ENCODE measurements around the gene HAGH. TPM values are rescaled to one million over a fixed set of nuclear protein-coding genes. Genes with fewer than 3 reads are reported as not detected.

Gene HAGH
- total and polyA plus RNA-seq, 10 of the 15 experiments (the other 5 are each of a cell fraction or from before 2014, with no cell fraction given) = 2.0 to 50.1 (median 22.4) TPM

DNA sequence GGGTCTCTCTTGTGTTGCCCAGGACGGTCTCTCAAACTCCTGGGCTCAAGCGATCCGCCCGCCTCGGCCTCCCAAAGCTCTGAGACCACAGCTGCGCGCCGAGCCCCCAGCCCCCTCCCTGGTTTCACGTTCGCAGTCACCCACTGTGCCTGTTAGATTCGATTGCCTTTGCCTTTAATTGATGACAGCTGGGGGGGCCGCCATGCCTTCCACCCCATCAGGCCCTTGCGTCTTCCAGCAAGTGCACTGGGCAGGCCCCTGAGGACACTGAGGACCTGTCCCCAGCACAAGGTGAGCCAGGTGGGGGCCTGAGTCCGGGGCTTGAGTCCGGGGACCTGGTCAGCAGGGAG lies 36.4 kb downstream of the HAGH start:
- Histone ChIP-seq H4K20me1 (ENCODE audit: control insufficient read depth, insufficient read depth) (no peaks in the 10 kb centered on the region), H3K4me2 (ENCODE audit: control insufficient read depth, insufficient read depth) (no peak overlapping the region), H3K9me3 (replicated peaks; ENCODE audit: control insufficient read depth, insufficient read depth, low read length) (no peaks in the 10 kb centered on the region), H3K27ac (ENCODE audit: control insufficient read depth, insufficient read depth) (no peak overlapping the region), H3K36me3 (ENCODE audit: control insufficient read depth in 2 of 2, insufficient read depth in 2 of 2, low read length in 1 of 2) (peaks cover under 1 to 12% of the 10 kb centered on the region in 2 experiments; a peak in 3 of 4 replicates), H3K27me3 (replicated peaks in 1 of 2; ENCODE audit: control insufficient read depth in 2 of 2, insufficient read depth in 2 of 2, low read length in 1 of 2) (no peaks in the 10 kb centered on the region), H2AFZ (ENCODE audit: control insufficient read depth, low read depth, low read length) (no peak overlapping the region), H3K4me1 (ENCODE audit: control insufficient read depth, insufficient read depth, low read length) (no peaks in the 10 kb centered on the region), H3K79me2 (ENCODE audit: control insufficient read depth, insufficient read depth, low read length) (peaks cover 2% of the 10 kb centered on the region), H3K4me3 (no peak overlapping the region), H3K9ac (ENCODE audit: control insufficient read depth, insufficient read depth, low read length) (no peak overlapping the region)
- no peak for TF ChIP-seq RELA (IDR thresholded peaks at IDR 0.05; ENCODE audit: borderline replicate concordance, partially characterized antibody)
- TF ChIP-seq JUNB (IDR thresholded peaks at IDR 0.05) = no peak
- no peak for TF ChIP-seq CREB1 (IDR thresholded peaks at IDR 0.05; ENCODE audit: low read depth)
- no peak for TF ChIP-seq TCF3 (IDR thresholded peaks at IDR 0.05; ENCODE audit: borderline replicate concordance, insufficient read depth, low read depth, low read length)
- intact Hi-C loops (cut with micrococcal nuclease; ENCODE audit: unreplicated experiment) (no loop called here), in situ Hi-C loops (cut with MboI) (no loop called here)
- RAD21 ChIA-PET (ENCODE audit: unreplicated experiment) = no interaction called here
- 97% methylated on average over 15 of the region's 15 CpGs for WGBS (ENCODE audit: insufficient coverage, insufficient replicate concordance, low lambda C conversion rate, missing lambda C conversion rate)
- FAIRE-seq = no peak
- POLR2A ChIA-PET = no interaction called here
- CTCF ChIA-PET = no interaction called here
- SMC1A ChIA-PET (ENCODE audit: uncharacterized antibody, unreplicated experiment) = no interaction called here
- no peak for DNase-seq (ENCODE audit: low read depth, low spot score)
- ATAC-seq = no peak
- no TSS peak for BruUV-seq (replicated peaks)

DNA sequence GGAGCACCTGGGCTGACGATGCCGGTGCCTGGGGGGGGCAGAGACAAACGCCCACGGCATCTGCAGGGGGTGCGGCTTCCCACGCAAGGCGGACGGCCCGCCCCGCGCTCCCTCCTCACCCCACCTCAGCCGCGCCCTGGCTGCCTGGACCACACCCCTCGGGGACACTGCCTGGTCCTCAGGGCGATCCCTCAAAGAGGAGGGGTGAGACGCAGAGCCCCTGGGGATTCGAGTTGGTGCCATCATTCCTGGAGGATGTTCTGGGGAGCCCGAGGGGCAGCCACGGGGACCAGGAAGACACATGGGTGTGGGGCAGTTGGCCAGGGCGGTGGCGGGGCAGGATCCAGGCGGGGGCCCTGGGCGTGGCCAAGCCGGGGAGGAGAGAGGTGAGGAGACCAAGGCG lies 37.0 kb downstream of the HAGH start:
- H3K4me2 ChIP-seq (ENCODE audit: control insufficient read depth, insufficient read depth) = no peak overlapping the region
- SMC1A ChIA-PET (ENCODE audit: uncharacterized antibody, unreplicated experiment) = no interaction called here
- H3K9ac ChIP-seq (ENCODE audit: control insufficient read depth, insufficient read depth, low read length) = no peak overlapping the region
- no peak for ATAC-seq
- intact Hi-C loops (cut with micrococcal nuclease; ENCODE audit: unreplicated experiment) = no loop called here
- no peak overlapping the region for H3K4me3 ChIP-seq
- in situ Hi-C loops (cut with MboI) = no loop called here
- POLR2A ChIA-PET = no interaction called here
- peaks cover 5 to 12% of the 10 kb centered on the region in 2 experiments; a peak in 3 of 4 replicates for H3K36me3 ChIP-seq (ENCODE audit: control insufficient read depth in 2 of 2, insufficient read depth in 2 of 2, low read length in 1 of 2)
- H3K4me1 ChIP-seq (ENCODE audit: control insufficient read depth, insufficient read depth, low read length) = no peaks in the 10 kb centered on the region
- no TSS peak for BruUV-seq (replicated peaks)
- 92% methylated on average over 16 of the region's 25 CpGs for WGBS (ENCODE audit: insufficient coverage, insufficient replicate concordance, low lambda C conversion rate, missing lambda C conversion rate)
- H3K79me2 ChIP-seq (ENCODE audit: control insufficient read depth, insufficient read depth, low read length) = peaks cover 5% of the 10 kb centered on the region
- H2AFZ ChIP-seq (ENCODE audit: control insufficient read depth, low read depth, low read length) = no peak overlapping the region
- no peak for DNase-seq (ENCODE audit: low read depth, low spot score)
- H3K9me3 ChIP-seq (replicated peaks; ENCODE audit: control insufficient read depth, insufficient read depth, low read length) = no peaks in the 10 kb centered on the region
- CTCF ChIA-PET = no interaction called here
- no peaks in the 10 kb centered on the region for H3K27me3 ChIP-seq (replicated peaks in 1 of 2; ENCODE audit: control insufficient read depth in 2 of 2, insufficient read depth in 2 of 2, low read length in 1 of 2)
- no peak overlapping the region for H3K27ac ChIP-seq (ENCODE audit: control insufficient read depth, insufficient read depth)
- no peak for FAIRE-seq
- no peaks in the 10 kb centered on the region for H4K20me1 ChIP-seq (ENCODE audit: control insufficient read depth, insufficient read depth)
- RAD21 ChIA-PET (ENCODE audit: unreplicated experiment) = no interaction called here
- TF ChIP-seq PAX8 (IDR thresholded peaks at IDR 0.05) = no peak
- TF ChIP-seq POLR2A (IDR thresholded peaks at IDR 0.05; ENCODE audit: low read depth, low read length) = peak; percentile 11; the same call in 1 of the 2 replicates
